GM15510 (cell line): ENCODE results near the gene SCTR.

Experiments
- POLR2A ChIP-seq: IDR thresholded peaks from 3 replicates; pipeline ENCODE4 v1.6.1; 2011; ENCODE audit warnings: borderline replicate concordance; ENCODE audit not compliant: insufficient read length; ENCODE audit errors: extremely low read depth

Gene SCTR

DNA sequence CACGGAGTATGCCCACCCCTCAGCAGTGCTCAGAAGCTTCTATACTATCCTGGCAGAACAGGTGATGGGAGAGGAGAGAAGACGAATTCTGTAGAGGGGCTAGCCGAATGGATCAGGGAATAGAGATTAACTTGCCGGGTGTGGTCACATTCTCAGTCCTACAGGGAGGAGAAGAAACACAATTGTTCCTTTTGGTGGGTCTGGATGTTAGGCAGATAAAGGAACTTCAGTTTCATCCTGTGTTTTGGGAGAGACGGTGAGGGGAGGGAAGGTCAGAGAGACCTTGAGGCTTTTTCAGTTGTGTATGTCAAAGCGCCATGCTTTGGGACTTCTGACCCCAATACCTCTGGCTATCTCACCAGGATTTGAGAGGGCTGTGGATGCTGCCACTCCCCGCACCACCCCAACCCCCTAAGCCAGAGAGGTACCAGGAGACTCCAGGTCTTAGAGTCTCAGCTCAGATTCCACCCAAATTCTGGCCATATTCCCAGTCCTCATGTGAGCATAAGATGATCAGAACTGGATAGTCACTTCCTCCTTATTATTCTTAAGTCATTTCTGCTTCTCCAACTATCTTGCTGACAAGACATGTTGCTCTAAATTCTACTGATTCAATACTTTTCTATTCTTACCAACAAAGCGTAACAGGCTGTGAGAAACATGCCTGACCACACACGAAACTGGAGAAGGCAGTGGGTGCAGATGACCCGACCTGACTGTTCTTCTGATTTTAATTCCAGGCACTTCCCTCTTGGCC, 94.9 kb downstream of the SCTR start:
- TF ChIP-seq POLR2A: no peak

- no peak for TF ChIP-seq POLR2A
Measured at GRCh38 chr2:119428488-119429224, 95.6 kb downstream of the SCTR start.

DNA sequence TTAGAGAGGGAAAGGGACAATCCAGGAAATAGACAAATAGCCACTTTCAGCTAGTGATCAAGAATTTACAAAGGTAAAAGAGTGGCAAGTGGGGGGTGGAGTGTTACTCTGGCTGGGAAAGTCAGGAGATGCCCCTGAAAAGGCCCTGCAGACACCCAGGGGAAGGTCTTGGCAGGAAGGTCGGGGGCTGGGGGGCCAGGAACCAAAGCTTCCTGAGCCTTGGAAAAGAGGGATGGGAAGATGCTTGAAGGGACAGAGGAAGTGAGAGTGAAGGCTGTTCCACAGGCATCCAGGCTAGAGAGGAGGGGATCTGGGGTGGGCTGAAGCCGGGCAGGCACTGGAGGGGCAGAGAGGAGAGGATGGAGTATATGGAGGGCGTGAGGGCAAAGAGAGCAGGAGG, 96.5 kb downstream of the SCTR start:
- TF ChIP-seq POLR2A: no peak

DNA sequence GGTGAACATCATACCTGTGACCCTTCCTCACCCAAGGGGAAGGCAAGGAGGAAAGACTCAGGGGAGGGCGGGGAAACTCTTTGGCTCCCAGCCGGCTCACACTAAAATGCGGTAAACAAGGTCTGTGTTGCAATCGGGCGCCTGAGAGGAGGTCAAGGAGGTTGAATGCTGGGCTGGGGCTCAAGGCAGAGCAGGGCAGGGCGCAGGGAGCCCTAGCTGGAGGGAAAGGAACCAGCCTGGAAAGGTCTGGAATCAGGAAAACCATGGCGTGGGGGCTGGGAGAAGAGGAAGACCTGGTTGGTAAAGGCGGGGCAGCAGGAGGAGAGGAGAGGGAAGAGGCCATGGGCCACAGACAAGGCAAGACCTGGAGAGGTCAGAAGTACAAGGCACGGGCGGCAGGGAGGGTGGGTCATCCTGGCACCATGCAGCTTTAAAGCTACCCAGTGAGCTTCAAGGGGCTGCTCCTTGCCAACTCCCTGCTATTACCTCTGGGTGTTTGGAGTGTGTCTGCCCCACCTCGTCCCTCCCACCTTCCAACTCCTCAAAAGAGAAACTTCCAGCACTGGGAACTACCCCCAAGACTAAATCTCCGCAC, 97.4 kb downstream of the SCTR start:
- no peak for TF ChIP-seq POLR2A

DNA sequence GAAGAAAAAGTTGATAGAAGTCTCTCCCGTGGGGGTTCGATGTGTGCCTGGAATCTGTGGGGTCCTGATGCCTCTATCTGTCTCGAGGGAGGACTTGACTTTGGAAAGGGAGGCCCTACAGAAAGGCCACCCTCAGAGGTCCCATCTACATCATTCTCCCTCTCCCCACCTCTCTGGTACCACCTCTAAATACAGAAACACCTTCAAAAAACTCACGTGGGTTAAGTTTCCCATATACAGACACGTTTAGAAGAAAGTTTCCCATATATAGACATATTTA, 97.9 kb downstream of the SCTR start:
- TF ChIP-seq POLR2A: no peak

- TF ChIP-seq POLR2A: no peak
Measured at GRCh38 chr2:119425620-119426395, 98.5 kb downstream of the SCTR start.

DNA sequence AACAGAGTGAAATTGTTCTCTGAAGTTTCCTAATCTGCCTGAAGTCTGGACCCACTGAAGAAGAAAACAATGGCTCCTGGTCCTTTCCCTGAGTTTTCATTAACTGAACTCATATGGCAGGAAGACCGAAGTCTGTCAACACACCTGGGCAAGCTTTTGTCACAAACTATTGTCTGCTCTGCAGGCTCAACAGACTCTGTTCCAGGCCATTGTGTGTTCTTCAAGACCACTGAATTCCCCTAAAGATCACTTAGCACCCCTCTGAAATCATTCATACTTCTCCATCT, 99.2 kb downstream of the SCTR start:
- no peak for TF ChIP-seq POLR2A

- no peak for TF ChIP-seq POLR2A
Measured at GRCh38 chr2:119424284-119425118, 99.8 kb downstream of the SCTR start.

- no peak for TF ChIP-seq POLR2A
Measured at GRCh38 chr2:119423811-119424210, 100.5 kb downstream of the SCTR start.

GRCh38 chr2:119423108-119423444, 101.2 kb downstream of the SCTR start:
- no peak for TF ChIP-seq POLR2A

- TF ChIP-seq POLR2A: no peak
Measured at GRCh38 chr2:119422360-119423107, 101.7 kb downstream of the SCTR start.

GRCh38 chr2:119421741-119422140, 102.5 kb downstream of the SCTR start:
- TF ChIP-seq POLR2A: no peak

- TF ChIP-seq POLR2A: no peak
Measured at GRCh38 chr2:119421304-119421703, 103.0 kb downstream of the SCTR start.
